Fibroblast of lung (primary cell): ENCODE data around the gene GPD1L.

Source experiments
- EZH2 ChIP-seq: IDR thresholded peaks from 2 replicates; pipeline ENCODE4 v1.5.1; 2012; ENCODE audit warnings: low read length, control low read depth, mild to moderate bottlenecking; ENCODE audit errors: missing control alignments
- TF ChIP-seq, protein P1 (sequence below), 2 donors: IDR thresholded peaks in 1 of 2; conservative IDR thresholded peaks in 1 of 2; 1 replicate in 1 of 2; 2 replicates in 1 of 2; pipeline ENCODE4 v1.5.1; 2011 to 2012; ENCODE audit warnings: low read length in 2 of 2, control low read depth in 1 of 2, inconsistent platforms in 1 of 2, low read depth in 1 of 2, mild to moderate bottlenecking in 1 of 2

DNA sequence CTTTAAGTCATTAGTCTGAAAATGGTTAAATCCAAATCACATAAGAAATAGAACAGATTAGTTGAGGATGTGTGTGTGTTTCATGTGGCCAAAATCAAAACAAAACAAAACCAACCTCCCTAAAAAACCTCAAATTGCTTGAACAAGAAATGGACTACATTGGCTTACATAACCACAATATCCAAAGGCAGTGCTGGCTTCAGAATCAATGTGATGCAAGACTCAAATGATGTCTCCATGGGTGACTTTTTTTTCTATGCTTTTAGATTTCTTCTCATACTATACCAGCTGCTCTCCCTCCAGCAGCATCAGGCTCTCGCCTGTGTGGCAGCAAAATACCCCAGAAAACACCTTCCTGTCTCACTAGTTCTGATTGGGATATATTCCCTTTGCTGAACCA, 96.1 kb downstream of the GPD1L start:
- TF ChIP-seq, protein P1, sequence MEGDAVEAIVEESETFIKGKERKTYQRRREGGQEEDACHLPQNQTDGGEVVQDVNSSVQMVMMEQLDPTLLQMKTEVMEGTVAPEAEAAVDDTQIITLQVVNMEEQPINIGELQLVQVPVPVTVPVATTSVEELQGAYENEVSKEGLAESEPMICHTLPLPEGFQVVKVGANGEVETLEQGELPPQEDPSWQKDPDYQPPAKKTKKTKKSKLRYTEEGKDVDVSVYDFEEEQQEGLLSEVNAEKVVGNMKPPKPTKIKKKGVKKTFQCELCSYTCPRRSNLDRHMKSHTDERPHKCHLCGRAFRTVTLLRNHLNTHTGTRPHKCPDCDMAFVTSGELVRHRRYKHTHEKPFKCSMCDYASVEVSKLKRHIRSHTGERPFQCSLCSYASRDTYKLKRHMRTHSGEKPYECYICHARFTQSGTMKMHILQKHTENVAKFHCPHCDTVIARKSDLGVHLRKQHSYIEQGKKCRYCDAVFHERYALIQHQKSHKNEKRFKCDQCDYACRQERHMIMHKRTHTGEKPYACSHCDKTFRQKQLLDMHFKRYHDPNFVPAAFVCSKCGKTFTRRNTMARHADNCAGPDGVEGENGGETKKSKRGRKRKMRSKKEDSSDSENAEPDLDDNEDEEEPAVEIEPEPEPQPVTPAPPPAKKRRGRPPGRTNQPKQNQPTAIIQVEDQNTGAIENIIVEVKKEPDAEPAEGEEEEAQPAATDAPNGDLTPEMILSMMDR (conservative IDR thresholded peaks at IDR 0.05 in 1 of 2, IDR thresholded peaks at IDR 0.05 in 1 of 2; ENCODE audit: low read depth in 1 of 2, low read length in 2 of 2): no peak
- no peak for TF ChIP-seq EZH2
